HG02870 (cell line): ENCODE measurements around the gene PSMB10.
"Not testable (repeated sequence)": the region's sequence is repeated elsewhere in the genome, so short reads cannot be mapped to it uniquely, and the experiment has no call there.

Source experiments
- ATAC-seq: cut with Tn5 transposase; IDR thresholded peaks from one replicate; pipeline ENCODE4 v1.9.1; 2021; ENCODE audit warnings: mild to moderate bottlenecking, moderate library complexity; ENCODE audit not compliant: unreplicated experiment

The PSMB10 gene

DNA sequence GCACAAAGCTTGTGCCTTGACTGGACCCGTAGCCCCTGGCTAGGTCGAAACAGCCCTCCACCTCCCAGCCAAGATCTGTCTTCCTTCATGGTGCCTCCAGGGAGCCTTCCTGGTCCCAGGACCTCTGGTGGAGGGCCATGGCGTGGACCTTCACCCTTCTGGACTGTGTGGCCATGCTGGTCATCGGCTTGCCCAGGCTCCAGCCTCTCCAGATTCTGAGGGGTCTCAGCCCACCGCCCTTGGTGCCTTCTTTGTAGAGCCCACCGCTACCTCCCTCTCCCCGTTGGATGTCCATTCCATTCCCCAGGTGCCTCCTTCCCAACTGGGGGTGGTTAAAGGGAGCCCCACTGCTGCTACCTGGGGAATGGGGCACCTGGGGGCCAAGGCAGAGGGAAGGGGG, 8.5 kb downstream of the PSMB10 start:
- no peak for ATAC-seq

DNA sequence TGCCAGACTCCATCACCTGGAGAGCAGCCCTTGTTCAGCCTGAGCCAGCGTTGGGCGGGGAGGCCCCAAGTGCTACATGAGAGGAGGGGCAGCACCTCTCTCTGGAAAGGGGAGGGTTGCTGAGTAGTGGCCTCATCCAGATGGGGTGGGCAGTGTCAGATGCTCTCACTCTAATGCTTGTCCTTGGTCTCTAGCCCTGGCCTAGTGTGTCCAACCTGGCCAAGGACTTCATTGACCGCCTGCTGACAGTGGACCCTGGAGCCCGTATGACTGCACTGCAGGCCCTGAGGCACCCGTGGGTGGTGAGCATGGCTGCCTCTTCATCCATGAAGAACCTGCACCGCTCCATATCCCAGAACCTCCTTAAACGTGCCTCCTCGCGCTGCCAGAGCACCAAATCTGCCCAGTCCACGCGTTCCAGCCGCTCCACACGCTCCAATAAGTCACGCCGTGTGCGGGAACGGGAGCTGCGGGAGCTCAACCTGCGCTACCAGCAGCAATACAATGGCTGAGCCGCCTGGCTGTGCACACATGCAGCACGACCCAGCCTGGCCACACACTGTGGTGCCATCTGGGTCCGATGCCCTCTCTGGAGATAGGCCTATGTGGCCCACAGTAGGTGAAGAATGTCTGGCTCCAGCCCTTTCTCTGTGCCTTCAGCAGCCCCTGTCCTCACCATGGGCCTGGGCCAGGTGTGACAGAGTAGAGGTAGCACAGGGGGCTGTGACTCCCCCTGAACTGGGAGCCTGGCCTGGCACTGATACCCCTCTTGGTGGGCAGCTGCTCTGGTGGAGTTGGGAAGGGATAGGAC, 9.3 kb downstream of the PSMB10 start:
- no peak for ATAC-seq

DNA sequence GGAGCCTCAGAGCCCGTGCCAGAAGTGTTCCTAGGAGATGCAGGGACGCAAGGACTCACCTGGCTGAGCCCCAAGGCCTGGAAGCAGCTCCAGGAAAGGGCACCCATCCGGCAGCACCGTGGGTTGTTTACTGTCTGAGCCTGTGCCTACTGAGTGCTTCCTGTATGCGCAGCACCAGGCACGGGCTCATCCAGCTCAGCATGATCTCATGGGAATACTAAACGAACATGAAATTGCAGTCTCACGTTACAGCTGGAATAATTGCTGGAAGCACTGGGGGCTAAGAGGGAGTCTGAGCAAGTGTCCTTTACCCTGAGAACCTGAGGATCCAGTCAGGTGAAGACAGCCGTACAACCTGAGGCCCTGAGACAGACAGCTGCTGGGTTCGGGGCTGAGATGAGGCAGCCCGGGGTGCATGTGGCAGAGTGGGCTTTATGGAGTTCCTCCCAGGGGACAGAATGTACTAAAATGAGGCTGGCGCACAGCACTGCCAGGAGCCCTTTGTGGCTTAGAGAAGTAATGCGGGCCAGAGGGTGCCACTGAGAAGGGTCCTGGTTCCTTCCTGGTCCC, 10.4 kb downstream of the PSMB10 start:
- no peak for ATAC-seq

DNA sequence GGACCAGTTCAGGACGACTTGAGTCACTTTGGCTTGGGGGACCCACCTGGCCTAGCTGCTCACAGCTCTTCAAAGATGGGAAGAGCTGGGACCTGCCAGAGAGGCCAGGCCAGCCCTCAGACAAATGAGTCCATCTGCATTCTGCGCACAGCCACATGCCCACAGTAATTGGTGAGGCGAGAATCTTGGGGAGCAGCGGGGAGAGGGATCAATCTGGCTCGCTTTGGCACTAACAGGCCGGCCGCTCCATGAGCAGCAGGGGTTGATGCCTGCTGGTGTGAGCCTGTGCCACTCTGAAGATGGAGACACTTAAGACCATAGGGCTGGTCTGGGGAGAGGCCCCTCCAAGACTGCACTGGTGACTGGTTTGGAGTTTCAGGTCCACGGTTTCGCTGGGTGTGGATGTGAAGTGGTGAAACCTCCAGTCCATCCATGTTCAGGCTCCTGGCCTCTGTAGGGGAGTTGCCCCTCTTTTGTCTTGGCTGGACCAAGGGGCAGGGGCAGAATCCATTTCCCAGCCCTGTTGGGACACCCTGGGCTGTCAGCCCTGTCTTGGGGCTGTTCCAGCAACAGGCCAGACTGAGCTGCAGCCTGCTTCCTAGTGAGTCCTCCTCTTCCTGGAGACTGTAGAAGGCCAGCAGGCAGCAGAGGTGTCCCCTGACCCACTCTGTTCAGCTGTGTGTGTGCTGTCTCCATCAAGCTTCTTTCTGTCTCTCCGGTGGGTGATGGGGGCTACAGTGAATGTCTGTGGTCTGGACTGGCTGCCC, 12.3 kb downstream of the PSMB10 start:
- no peak for ATAC-seq

DNA sequence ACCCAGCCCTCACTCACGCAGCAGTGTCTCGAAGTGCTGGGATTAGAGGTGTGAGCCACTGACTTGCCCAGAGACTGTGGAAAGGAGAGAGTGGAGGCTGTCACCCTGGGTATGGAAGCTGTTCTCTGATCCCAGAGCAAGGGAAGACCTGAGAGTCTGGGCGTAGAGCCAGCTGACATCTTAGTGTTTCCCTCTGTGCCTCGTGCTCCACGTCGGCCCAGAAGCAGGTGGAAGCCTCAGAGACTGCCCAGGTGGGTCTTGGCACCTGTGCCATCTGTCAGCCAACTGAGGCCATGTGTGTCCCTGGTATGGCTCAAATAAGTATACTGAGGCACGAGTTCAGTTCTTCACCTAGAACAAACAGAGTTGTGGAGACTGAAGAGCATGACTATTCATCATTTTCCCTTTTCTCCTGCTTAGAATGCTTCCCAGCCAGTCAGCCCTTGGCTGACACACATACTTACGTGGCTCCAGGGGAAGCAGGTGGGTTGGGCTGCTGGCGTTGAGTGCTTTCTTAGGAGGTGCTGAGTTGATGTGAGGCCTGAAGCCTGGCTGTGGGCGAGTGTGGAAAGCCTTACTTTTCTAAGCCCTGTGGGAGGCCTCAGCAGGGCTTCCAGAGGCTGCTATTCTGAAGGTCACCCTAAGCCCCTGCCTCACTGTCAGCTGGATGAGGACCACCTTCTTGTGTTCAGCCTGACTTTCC, 13.1 kb downstream of the PSMB10 start:
- ATAC-seq = no peak

DNA sequence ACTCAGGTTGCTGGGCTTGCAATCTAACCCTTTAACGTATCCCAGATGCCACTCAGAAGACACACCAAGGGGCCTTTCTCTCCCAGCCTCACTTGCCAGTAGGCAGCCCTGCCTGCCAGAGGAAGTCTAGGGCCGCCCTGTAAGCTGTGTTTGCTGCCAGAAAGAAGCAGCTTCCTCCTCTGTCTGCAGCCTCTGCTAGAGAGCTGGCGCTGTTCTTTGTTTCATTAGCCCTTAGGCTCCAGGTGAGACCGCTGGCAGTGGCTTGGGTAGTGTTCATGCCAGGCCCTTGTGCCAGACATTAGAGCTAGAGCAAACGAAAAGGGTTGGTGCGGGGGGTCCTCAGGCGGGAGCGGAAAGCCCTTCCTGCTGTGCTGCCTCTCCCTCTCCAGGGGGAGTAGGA, 13.9 kb downstream of the PSMB10 start:
- no peak for ATAC-seq

DNA sequence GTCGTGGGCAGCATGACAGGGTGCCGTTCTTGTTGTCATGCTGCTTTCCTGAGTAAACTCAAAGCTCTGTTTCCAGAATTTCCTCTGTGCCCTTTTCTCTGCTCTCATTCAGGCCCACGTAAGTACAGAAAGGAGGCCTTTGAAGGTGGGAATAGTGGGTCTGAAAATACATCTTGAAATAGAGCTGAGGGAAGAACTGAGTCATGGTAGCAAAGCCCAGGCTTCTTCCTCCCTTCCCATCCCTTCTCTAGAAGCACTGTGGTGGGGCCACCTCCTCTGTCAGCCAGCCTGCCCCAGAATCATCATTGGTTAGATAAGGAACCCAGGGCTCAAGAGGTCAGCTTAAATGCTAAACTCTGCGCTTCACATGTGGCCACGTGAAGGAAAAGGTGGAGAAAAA, 14.4 kb downstream of the PSMB10 start:
- no peak for ATAC-seq

DNA sequence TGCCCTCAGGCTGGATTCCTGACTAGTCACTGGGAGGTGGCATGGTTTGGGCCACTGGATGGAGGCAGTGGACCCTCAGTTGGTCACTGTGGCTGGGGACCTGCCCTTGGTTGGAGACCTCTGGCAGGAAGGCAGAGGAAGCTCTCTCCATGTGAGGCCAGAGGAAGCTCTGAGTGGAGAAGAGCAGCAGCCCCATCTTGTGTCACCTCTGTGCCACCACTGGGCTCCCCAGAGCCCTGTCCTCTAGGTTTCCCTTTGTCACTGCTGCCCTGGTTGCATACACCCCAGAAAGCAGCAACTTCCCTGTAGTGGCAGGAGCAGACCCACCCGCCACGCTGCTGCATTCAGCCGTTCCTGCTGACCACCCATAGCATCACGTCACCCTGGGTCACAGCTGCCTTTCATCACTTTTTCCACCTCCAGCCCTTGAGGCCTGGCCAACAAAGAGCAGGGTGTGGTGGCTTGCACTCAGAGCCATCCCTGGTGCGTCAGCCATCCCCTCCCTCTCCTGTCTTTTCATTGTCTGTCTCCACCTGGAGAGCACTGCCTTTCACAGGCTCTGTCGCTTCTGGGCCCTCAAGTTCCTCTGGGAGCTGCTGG, 16.9 kb downstream of the PSMB10 start:
- ATAC-seq = no peak

DNA sequence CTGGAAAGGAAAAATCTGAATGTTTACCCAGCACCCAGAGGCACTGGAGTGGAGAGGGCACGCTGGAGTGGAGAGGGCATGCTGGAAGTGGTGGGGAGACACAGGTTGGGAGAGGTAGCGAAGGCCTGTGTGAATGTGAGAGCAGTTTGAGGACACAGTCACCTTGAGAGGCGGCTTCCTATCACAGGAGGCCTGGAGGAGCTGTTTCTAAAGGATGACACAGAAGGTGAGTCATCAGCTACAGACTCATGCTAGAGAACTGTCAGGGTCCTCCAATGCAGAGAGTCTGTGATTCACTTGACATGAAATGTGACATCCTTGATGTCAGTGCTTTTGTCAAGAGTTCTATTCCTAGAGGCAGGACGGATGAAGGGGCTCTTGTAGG, 18.8 kb downstream of the PSMB10 start:
- no peak for ATAC-seq

DNA sequence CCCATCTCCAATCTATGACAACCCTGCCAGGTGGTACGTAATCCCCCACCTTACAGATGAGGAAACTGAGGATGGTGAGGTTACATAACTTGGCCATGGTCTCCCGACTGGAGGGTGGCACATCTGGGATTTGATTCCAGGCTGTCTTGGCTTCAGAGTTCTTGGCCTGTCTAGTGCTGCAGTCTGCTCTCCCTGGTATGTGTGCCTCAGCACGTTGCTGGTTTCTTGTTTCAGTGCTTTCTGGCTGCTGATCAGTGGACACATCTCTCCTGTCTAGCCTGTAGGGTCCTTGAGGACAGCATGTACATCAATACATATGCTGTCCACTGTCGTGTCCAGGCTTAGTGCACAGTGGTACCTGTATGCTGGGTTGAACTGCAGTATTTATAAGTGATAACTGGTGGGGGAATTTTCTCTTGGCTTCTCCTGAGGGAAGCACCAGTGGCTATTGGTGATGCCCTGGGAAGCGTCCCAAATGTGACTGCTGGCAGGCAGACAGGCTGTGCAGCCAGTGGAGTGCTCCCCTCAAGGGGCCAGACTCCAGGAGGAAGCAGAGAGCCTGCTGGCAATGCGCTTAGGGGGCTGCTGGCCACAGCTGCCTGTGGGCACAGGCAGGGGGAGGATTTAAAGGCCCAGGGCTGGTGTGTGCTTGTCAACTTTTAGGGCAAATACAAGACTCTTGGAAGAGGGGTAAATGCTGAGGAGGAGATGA, 19.4 kb downstream of the PSMB10 start:
- ATAC-seq = no peak

DNA sequence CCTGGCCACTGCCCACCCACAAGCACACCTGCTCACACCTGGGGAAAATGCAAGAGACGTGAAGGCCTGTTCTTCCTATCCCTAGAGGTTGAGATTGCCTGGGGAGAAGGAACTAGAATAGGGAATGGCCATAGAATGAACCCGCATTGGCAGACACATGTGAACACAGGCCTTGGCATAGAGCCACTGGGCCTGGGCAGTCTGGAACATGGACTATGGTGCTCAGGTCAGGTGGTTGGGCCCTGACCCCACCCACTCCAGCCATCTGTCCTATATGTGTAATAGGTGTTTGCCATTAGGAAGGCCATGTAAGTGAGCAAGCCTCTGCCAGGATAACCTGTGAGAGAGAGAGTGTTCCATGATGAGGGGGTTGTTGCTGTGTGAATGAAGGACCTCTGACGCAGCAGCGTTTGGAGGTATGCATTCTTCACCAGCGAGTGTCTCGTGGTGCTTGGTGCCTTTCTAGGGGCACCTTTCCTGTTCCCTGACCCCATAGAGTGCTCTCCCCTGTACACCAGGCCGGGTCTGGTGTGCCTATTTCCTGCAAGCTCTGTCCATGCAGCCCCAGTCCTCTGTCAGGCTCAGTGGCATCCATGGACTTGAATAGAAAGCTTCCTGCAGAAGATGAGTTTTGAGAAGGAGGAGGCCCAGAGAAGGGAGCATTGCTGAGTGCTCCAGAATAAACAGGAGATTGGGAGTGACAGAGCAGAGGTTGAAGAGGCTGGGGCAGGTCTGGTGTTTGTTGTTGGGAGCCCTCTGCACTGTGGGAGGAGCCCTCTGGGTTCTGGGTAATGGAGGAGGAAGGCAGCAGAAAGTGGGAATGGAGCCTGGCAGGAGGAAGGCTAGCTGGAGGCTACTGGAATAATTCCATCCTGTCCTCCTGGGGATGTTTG, 20.6 kb downstream of the PSMB10 start:
- ATAC-seq = no peak

DNA sequence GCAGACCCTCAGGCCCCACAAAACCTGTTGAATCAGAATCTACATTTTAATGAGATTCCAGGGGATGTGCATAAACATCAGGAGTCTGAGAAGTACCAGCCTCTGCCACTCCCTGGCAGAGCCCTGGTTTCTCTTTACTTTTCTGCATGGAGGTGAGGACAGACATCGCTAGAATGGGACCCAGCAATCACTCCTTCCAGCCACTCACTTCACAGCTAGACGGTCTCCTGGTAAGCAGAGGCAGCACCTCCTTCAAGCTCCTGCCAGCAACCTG, 21.2 kb downstream of the PSMB10 start:
- ATAC-seq = not testable (repeated sequence)

DNA sequence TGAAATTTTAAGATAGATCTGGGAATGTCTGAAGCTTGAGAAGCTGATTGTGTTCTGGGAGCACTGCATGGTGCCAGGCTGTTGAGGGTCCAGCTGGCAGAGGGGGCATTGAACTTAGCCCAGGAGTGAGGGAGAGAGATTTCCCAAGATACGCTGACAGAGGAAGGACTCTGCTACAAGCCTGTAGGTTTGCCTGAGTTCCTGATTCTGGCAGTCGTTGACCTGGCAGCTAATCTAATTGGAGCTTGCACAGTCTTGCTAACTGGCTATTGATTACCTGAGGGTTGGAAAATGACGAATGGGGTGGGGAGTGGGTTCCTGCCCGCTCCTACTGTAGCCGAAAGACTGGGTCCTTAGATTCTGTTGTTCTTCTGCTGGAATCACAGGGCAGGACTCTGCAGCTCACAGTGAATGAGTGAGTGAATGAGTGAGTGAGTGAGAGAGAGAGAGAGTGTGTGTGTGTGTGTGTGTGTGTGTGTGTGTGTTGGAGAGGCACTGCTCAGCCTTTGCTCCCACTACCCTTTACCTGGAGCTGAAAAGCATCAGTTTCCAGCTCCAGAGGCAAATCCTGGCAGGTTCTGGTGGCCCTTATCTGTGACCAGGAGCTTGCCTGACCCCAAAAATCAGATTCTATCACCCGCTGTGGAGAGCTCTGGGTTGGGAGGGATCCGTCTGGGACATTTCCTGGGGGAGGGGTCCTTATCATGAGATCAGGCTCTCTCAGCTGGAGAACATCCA, 21.7 kb downstream of the PSMB10 start:
- no peak for ATAC-seq

DNA sequence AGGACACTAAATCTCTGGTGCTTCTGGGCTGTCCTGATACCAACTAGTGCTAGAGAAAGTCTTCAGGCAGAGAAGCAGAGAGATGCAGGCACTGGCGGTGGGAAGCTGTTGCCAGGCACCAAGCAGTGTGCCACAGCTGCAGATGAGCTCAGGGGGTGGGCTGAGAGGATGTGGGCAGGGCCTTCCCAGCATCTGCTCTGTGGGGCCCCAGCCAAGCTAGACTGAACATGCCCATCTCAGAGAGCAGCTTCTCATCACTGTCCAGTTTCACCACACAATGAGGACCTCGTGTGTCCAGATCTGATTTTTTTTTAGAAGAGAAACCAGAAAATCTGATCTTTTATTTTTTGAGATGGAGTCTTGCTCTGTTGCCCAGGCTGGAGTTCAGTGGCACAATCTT, 26.5 kb downstream of the PSMB10 start:
- ATAC-seq = no peak

DNA sequence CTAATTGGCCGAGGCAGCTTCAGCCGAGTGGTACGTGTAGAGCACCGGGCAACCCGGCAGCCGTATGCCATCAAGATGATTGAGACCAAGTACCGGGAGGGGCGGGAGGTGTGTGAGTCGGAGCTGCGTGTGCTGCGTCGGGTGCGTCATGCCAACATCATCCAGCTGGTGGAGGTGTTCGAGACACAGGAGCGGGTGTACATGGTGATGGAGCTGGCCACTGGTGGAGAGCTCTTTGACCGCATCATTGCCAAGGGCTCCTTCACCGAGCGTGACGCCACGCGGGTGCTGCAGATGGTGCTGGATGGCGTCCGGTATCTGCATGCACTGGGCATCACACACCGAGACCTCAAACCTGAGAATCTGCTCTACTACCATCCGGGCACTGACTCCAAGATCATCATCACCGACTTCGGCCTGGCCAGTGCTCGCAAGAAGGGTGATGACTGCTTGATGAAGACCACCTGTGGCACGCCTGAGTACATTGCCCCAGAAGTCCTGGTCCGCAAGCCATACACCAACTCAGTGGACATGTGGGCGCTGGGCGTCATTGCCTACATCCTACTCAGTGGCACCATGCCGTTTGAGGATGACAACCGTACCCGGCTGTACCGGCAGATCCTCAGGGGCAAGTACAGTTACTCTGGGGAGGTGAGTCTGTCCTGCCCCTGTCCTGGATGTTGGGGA, 27.5 kb downstream of the PSMB10 start:
- no peak for ATAC-seq

DNA sequence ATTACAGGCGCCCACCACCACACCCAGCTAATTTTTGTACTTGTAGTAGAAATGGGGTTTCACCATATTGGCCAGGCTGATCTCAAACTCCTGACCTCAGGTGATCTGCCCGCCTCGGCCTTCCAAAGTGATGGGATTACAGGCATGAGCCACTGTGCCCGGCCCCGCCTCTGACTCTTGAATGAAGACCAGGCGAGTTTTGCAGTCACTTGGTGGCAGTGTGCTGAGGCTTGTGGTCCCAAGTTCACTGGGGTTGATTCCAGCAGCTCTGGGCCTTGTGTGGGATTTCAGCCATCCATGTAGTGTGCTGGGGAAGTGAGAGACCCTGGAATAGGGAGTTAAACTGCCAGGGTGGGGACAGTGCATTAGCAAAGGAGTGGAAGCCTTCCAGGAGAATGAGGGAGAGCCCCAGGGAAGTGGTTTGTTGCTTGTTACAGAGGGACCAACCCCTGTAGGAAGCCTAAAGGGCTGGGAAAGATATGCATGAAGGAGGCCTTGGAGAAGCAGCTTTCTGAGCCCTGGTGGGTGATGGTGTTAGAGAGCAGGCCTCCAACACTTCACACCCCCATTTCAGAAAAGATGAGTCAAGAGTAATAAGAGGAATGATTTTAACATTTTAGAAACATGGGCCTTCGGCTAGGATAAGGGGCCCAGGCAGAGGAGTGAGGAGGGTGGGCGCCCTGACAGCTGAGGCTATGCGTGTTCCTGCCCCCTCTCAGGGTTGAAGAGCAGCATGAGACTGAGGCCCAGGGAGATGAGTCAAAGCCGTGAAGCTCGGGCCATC, 29.1 kb downstream of the PSMB10 start:
- ATAC-seq = no peak

DNA sequence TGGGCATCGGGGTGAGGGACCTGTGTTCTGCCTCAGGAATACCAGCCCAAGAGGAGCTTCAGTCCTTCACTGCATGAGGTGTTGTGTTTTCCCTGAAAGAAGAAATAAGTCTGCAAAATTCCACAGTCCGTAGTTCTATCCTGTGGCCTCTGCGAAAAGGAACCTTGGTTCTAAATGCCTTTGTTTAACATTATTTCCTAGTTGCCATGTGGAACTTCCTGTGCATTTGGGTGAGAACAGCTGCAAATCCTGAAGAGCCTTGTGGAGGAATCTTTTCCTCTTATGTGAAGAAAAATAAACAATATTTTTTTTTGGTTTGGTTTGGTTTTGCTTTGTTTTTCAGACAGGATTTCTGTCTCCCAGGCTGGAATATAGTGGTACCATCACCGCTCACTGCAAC, 33.8 kb downstream of the PSMB10 start:
- no peak for ATAC-seq

DNA sequence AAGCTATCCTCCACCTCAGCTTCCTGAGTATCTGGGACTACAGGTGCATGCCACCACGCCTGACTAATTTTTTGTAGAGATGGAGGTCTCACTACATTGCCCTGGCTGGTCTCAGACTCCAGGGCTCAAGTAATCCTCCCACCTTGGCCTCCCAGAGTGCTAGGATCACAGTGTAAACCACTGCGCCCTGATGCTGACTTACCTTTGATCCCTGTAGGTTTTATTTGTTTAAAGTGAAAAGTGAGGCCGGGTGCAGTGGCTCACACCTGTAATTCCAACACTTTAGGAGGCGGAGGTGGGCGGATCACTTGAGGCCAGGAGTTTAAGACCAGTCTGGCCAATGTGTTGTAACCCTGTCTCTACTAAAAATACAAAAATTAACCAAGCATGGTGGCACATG, 34.9 kb downstream of the PSMB10 start:
- ATAC-seq = no peak
